ENCODE data around the gene OR2T8. TPM values are rescaled to one million over a fixed set of nuclear protein-coding genes. Genes with fewer than 3 reads are reported as not detected.

Gene OR2T8
- total RNA-seq, 1 experiment from 2014 or later, result not detected

- Mint-ChIP-seq H3K36me3 (ENCODE audit: insufficient read depth in 1 of 3, low read depth in 3 of 3) (peaks cover 0 to 10% (median 4%) of the 10 kb centered on the region in 3 experiments; a peak in 3 of 7 replicates), H3K27me3 (ENCODE audit: low read depth) (no peaks in the 10 kb centered on the region; the same call in 1 of the 2 replicates), H3K4me1 (0 out of 4 replicates have a peak, but pooled peaks cover 0 to 6% of the 10 kb centered on the region in 2 experiments), H3K9me3 (peaks cover 43 to 50% of the 10 kb centered on the region in 2 experiments), H3K27ac (no peak within 1 kb of the TSS), H3K4me3 (no peak within 1 kb of the TSS)
- no peaks in the 10 kb centered on the region for H3K27me3 ChIP-seq (ENCODE audit: insufficient read depth, low read length)
- H3T11ph ChIP-seq (ENCODE audit: low read length), result no peak within 1 kb of the TSS
- H3K4me2 ChIP-seq (ENCODE audit: insufficient read depth, insufficient read length, low read length), result no peak within 1 kb of the TSS
- no peak within 1 kb of the TSS for H2BK20ac ChIP-seq (ENCODE audit: low read depth, low read length, poor library complexity, severe bottlenecking)
- no peak within 1 kb of the TSS for H3K23ac ChIP-seq (ENCODE audit: insufficient read length, low read depth, low read length)
- H3K18ac ChIP-seq (ENCODE audit: insufficient read length, low read depth, low read length), result no peak within 1 kb of the TSS
- no peak within 1 kb of the TSS for H3K9ac ChIP-seq (ENCODE audit: extremely low read depth, insufficient read length, low read length)
- no peak for DNase-seq
- no peak within 1 kb of the TSS for H4K5ac ChIP-seq (ENCODE audit: insufficient read length, low read depth, low read length)
- TF ChIP-seq, protein P1, sequence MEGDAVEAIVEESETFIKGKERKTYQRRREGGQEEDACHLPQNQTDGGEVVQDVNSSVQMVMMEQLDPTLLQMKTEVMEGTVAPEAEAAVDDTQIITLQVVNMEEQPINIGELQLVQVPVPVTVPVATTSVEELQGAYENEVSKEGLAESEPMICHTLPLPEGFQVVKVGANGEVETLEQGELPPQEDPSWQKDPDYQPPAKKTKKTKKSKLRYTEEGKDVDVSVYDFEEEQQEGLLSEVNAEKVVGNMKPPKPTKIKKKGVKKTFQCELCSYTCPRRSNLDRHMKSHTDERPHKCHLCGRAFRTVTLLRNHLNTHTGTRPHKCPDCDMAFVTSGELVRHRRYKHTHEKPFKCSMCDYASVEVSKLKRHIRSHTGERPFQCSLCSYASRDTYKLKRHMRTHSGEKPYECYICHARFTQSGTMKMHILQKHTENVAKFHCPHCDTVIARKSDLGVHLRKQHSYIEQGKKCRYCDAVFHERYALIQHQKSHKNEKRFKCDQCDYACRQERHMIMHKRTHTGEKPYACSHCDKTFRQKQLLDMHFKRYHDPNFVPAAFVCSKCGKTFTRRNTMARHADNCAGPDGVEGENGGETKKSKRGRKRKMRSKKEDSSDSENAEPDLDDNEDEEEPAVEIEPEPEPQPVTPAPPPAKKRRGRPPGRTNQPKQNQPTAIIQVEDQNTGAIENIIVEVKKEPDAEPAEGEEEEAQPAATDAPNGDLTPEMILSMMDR (conservative IDR thresholded peaks at IDR 0.05), result no peak
- H3K4ac ChIP-seq (ENCODE audit: low read depth, low read length), result no peak within 1 kb of the TSS
- no peak within 1 kb of the TSS for H2BK5ac ChIP-seq (ENCODE audit: insufficient read length, low read length)
- H2AK5ac ChIP-seq (ENCODE audit: insufficient read length, low read length), result no peak within 1 kb of the TSS
- H3K23me2 ChIP-seq (ENCODE audit: insufficient read length, low read depth, low read length, poor library complexity, severe bottlenecking), result no peaks in the 10 kb centered on the region
- H4K20me1 ChIP-seq (ENCODE audit: control insufficient read depth, insufficient read depth, insufficient read length), result no peaks in the 10 kb centered on the region
- no peak within 1 kb of the TSS for H4K91ac ChIP-seq (ENCODE audit: insufficient read length, low read depth, low read length)
- no peak within 1 kb of the TSS for H2BK120ac ChIP-seq (ENCODE audit: low read depth, low read length, poor library complexity, severe bottlenecking)
- no peaks in the 10 kb centered on the region for H3K79me2 ChIP-seq (ENCODE audit: insufficient read depth, low read length)
- peaks cover 16% of the 10 kb centered on the region for H3K9me3 ChIP-seq (ENCODE audit: control insufficient read depth, low read depth, low read length)
- H2BK12ac ChIP-seq (ENCODE audit: insufficient read length, low read depth, low read length), result no peak within 1 kb of the TSS
- no peak within 1 kb of the TSS for H3K27ac ChIP-seq (ENCODE audit: insufficient read length, low read depth, low read length)
- H3K4me1 ChIP-seq (ENCODE audit: insufficient read depth, low read length), result no peaks in the 10 kb centered on the region
- H3K14ac ChIP-seq (ENCODE audit: insufficient read depth, low read length), result no peak within 1 kb of the TSS; the same call in 1 of the 2 replicates
- no peak within 1 kb of the TSS for H4K8ac ChIP-seq (replicated peaks; ENCODE audit: insufficient read length, low read depth, low read length)
- no peak within 1 kb of the TSS for H2AFZ ChIP-seq (ENCODE audit: low read length)
- WGBS (ENCODE audit: extremely low coverage, insufficient read length, low lambda C conversion rate), result no CpG with 5 or more reads among the region's 2 CpGs
- no peak within 1 kb of the TSS for H2BK15ac ChIP-seq (ENCODE audit: low read depth, low read length)
- no peak within 1 kb of the TSS for H3K56ac ChIP-seq (ENCODE audit: insufficient read length, low read depth, low read length)
- no peaks in the 10 kb centered on the region for H3K79me1 ChIP-seq (ENCODE audit: insufficient read depth, low read depth, low read length, poor library complexity, severe bottlenecking)
These were observed 24.9 kb upstream of the OR2T8 start, which contains the start of gene OR2W3 for GRCh38 chr1:247895163-247895637. OR2W3 (plus strand) TSS chr1:247895587; CDS start chr1:247895587, 0 bp downstream.
